ENCODE results near the gene RHEB. TPM values are rescaled to one million over a fixed set of nuclear protein-coding genes. Genes with fewer than 3 reads are reported as not detected.
A peak's percentile ranks its signal among the peaks of the same experiment; 100 is the strongest.

The RHEB gene, protein sequence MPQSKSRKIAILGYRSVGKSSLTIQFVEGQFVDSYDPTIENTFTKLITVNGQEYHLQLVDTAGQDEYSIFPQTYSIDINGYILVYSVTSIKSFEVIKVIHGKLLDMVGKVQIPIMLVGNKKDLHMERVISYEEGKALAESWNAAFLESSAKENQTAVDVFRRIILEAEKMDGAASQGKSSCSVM
- total RNA-seq (100 to 1,000 TPM in 3 of 4 donors, 10 to 100 TPM in 1; 98.0 to 191 (median 142) TPM), polyA plus RNA-seq (100 to 1,000 TPM; 167 to 248 (median 176) TPM)
- long read RNA-seq, donor 1, transcript RHEB-201 (8 exons, 2,075 nt) = major isoform, 159 of 169 reads
- long read RNA-seq, donor 1, partial matches to known transcripts = 3 of 169 reads
- long read RNA-seq, donor 1, other reads (novel, unspliced or antisense) = 5 of 169 reads
- long read RNA-seq, donor 2, transcript RHEB-201 (8 exons, 2,075 nt) = major isoform, 367 of 378 reads
- long read RNA-seq, donor 2, partial matches to known transcripts = 1 of 378 reads
- long read RNA-seq, donor 2, other reads (novel, unspliced or antisense) = 9 of 378 reads

DNA sequence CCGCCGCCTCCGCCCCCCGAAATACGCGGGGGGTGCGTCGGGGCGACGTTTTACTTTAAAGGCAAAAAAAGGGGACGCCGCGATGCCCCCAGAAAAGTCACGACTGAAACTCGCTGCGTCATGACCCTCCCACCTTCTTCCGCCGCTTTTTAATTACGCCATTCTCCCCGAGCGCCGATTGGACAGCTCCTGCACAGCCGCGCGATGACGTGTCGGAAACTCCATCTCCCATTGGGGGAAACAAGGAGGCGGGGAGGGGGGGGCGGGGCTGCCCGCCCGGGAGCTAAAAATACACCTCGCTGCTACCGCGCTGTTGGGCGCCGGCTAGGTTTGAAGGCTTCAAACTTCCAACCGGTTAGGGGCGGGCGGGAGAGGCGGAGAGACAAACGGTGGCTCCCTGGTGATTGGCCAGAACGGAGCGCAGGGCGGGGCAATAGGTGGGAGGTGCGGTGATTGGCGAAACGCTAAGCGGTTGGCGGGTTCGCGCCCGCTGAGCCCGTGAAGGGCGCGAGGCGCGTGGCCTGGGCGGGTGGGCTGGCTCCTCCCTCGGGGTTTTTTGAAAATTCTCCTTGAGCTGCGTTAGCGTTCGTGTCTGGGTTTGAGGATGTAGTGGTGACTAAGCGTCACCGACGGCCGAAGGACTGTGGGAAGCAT lies at the start of gene RHEB:
Gene RHEB (minus strand): TSS at position 131 of the 654 bp plus-strand sequence. CDS start 384 bp downstream, outside the sequence.
- Histone ChIP-seq H3K4me3 (peak within 1 kb of the TSS; percentile 85), H3K27me3 (ENCODE audit: insufficient read depth in 3 of 3, low read length in 2 of 3) (no peaks in the 10 kb centered on the region), H3K27ac (peak within 1 kb of the TSS; percentile 99), H3K36me3 (ENCODE audit: insufficient read depth in 1 of 2, low read depth in 1 of 2) (no peaks in the 10 kb centered on the region), H3K9me3 (no peaks in the 10 kb centered on the region), H3K4me1 (peaks cover 20% of the 10 kb centered on the region)
- intact Hi-C loops (cut with DNase I) = loop anchor here in 1 of 2 donors (5.0 to 10.0 kb wide), 2 partner anchors 77 to 155 kb away; no protein-coding TSS in a partner anchor
- 0 to 1% (median 1%) methylated on average over 52 to 57 of the region's 66 CpGs for WGBS, 3 donors
- TF ChIP-seq, protein P1, sequence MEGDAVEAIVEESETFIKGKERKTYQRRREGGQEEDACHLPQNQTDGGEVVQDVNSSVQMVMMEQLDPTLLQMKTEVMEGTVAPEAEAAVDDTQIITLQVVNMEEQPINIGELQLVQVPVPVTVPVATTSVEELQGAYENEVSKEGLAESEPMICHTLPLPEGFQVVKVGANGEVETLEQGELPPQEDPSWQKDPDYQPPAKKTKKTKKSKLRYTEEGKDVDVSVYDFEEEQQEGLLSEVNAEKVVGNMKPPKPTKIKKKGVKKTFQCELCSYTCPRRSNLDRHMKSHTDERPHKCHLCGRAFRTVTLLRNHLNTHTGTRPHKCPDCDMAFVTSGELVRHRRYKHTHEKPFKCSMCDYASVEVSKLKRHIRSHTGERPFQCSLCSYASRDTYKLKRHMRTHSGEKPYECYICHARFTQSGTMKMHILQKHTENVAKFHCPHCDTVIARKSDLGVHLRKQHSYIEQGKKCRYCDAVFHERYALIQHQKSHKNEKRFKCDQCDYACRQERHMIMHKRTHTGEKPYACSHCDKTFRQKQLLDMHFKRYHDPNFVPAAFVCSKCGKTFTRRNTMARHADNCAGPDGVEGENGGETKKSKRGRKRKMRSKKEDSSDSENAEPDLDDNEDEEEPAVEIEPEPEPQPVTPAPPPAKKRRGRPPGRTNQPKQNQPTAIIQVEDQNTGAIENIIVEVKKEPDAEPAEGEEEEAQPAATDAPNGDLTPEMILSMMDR (IDR thresholded peaks at IDR 0.05) = no peak
- DNase-seq (peak; percentile 99), ATAC-seq (peak; percentile 90 to 93 (median 91))

DNA sequence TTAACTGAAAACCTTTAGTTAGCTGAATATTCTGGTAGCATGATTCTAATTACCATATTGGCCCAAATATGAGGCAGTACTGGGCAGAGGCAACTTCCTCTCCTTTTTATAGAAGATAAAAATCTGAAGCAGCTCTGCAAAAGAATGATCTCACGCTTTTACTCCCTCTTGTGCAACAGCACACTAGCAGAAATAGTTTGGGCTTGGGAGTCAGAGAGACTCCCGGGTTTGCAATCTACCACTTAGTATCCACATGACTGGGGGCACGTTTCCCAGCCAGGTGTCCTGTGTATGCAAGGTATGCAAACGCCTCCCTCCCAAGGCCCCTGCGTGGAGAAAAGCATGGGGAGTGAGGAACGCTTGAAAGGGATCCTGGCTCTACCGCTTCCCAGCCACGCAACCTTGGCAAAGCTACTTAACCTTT lies 47.2 kb upstream of the RHEB start:
- Histone ChIP-seq H3K27ac (peak overlapping the region; percentile 31), H3K27me3 (ENCODE audit: insufficient read depth in 3 of 3, low read length in 2 of 3) (no peaks in the 10 kb centered on the region), H3K36me3 (ENCODE audit: insufficient read depth in 1 of 2, low read depth in 1 of 2) (peaks cover 2 to 25% of the 10 kb centered on the region in 2 donors), H3K9me3 (no peaks in the 10 kb centered on the region), H3K4me3 (no peak overlapping the region), H3K4me1 (no peaks in the 10 kb centered on the region)
- TF ChIP-seq, protein P1 (IDR thresholded peaks at IDR 0.05) = no peak
- intact Hi-C loops (cut with DNase I) = loop anchor here in 1 of 2 donors (10.0 kb wide), 1 partner anchor 188 kb away; no protein-coding TSS in a partner anchor
- DNase-seq = no peak
- 48 to 50% (median 50%) methylated on average over 8 of the region's 8 CpGs for WGBS, 3 donors
- peak; percentile 40 to 71 (median 62) for ATAC-seq

DNA sequence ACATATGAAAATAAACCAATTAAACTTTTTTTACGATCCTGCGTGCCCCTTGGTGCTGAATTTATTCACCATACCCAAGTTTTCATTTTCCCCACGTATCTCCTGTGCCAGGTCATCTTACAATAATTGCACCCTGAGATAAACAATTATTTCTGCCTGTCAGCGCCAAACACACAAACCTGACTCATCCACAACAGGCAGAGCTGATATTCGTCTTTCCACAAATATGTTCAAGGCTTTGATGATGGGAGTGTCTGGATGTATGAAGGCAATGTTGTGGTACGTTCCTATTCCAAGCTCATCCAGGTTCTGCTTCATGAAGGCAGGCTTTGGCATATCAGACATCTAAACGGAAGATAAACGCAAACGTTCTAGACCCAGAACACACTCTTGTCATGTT lies 45.8 kb upstream of the RHEB start:
- WGBS, 3 donors = 85 to 93% (median 85%) methylated on average over 9 of the region's 9 CpGs
- peaks cover 5 to 26% of the 10 kb centered on the region in 2 donors for H3K36me3 ChIP-seq (ENCODE audit: insufficient read depth in 1 of 2, low read depth in 1 of 2)
- ATAC-seq = no peak
- TF ChIP-seq, protein P1 (IDR thresholded peaks at IDR 0.05) = no peak
- H3K4me3 ChIP-seq = no peak overlapping the region
- no peaks in the 10 kb centered on the region for H3K27me3 ChIP-seq (ENCODE audit: insufficient read depth in 3 of 3, low read length in 2 of 3)
- H3K4me1 ChIP-seq = no peaks in the 10 kb centered on the region
- no peaks in the 10 kb centered on the region for H3K9me3 ChIP-seq
- H3K27ac ChIP-seq = no peak overlapping the region
- intact Hi-C loops (cut with DNase I) = loop anchor here in 1 of 2 donors (10.0 kb wide), 1 partner anchor 189 kb away; no protein-coding TSS in a partner anchor
- no peak for DNase-seq

DNA sequence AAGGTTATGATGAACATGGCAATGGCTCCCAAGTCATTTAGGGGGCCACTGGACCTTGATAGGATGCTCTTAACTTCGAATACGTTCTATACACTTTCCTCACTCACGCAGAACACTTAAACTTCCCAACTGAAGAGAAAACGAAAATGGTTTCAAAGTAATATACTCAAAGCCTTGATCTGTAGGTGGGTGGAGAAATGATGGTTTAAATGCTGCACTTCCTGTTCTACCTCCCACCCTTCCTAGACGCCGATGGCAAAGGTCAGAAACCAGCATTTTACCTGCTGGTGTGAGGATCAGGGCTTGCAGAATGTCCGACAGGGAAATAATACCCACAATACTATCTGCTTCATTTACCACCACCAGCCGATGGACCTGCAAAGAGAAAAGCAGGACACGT lies 40.5 kb upstream of the RHEB start:
- Histone ChIP-seq H3K9me3 (no peaks in the 10 kb centered on the region), H3K27me3 (ENCODE audit: insufficient read depth in 3 of 3, low read length in 2 of 3) (no peaks in the 10 kb centered on the region), H3K4me3 (no peak overlapping the region), H3K4me1 (no peaks in the 10 kb centered on the region), H3K36me3 (ENCODE audit: insufficient read depth in 1 of 2, low read depth in 1 of 2) (peaks cover 11 to 54% of the 10 kb centered on the region in 2 donors), H3K27ac (no peak overlapping the region)
- ATAC-seq = no peak
- 95 to 97% (median 96%) methylated on average over 9 of the region's 9 CpGs for WGBS, 3 donors
- intact Hi-C loops (cut with DNase I) = loop anchor here in 1 of 2 donors (10.0 kb wide), 1 partner anchor 195 kb away; no protein-coding TSS in a partner anchor
- TF ChIP-seq, protein P1 (IDR thresholded peaks at IDR 0.05) = no peak
- no peak for DNase-seq
